Stimulated activated naive CD8-positive, alpha-beta T cell treated with anti-CD3 and anti-CD28 coated beads, Interleukin-15, Interleukin-2, amounts not matched to agents 100 U/mL and 50 U/mL, for 24 hours (primary cell): ENCODE data around the gene PEX10.

ENCODE experiments used
- ATAC-seq: fragments of 150-1000 bp; cut with Tn5 transposase; one replicate; pipeline ENCODE4 v1.10.0; 2021
- DNase-seq: peaks from one replicate; pipeline ENCODE4 v3.0.0; 2021

Gene PEX10

DNA sequence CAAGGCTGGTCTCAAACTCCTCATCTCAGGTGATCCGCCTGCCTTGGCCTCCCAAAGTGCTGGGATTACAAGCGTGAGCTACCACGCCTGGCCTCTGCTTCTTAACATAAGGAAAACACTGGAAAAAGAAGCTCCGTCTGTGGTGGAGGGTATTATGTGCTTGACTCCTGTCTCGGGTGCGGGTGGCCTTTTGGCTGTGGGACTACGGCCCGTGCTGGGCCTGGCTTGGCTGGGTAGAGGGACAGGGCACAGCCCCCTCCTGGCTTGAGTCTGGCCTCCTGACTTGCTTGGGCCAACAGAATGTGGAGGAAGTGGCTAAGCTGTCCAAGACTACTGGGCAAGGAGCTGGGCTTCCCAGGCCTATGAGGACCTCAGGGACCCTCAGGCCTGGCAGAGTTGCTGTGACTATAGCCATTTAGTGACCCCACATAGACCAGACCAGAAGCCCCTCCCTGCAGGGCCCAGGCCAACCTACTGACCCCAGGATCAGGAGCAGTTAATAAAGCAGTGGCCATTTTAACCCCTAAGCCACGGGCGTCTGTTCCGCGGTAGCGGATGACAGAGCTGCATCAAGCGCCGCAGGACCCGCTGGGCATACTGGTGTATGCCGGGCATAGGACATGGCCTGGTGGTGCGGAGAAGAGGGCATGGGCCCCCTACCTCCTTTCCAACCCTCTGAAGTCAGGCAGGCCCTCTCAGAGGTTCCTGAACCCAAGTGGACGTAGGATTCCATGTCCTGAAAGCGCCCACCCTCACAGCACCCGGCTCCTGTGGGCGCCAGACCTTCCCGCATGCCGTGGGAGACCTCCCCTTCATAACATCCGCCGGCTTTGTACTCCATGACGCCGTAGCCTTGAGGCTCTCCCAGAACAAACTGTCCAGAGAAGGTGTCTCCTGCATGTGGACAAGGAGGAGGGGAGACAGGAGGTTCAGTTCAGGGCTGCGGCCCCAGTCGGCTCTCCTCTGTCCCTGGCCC, 25.4 kb downstream of the PEX10 start:
- DNase-seq, result no peak
- ATAC-seq, result no peak

DNA sequence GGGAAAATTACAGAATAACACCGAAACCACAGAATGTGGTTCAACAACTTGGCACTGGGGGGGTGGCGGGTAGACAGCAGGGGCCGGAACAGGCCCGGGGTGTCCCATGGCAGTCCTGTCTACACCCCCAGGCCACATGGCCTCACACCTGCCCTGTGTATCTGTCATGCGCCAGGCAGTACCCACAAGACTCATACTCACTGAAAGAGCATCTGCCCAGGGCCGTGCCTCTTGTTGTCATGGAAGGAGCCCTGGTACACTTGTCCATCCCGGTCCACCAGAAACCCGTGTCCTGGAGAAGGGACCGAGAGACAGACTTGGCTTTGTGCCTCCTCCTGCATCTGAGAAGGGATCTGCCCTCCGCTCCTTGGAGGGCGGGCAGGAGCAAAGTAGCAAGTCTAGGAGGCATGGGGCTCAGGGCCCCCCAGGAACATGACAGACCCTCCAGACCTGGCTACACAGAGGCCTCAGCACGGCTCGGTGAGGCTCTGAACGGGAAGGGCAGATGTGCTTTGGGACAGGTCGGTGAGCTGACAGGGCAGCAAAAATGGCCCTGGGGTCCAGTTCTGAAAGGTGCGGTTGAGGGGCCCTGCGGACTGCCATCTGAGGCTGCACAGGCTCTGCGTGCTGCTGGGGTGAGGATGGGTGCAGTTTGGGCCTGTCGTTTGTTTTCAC, 26.6 kb downstream of the PEX10 start:
- no peak for DNase-seq
- no peak for ATAC-seq

DNA sequence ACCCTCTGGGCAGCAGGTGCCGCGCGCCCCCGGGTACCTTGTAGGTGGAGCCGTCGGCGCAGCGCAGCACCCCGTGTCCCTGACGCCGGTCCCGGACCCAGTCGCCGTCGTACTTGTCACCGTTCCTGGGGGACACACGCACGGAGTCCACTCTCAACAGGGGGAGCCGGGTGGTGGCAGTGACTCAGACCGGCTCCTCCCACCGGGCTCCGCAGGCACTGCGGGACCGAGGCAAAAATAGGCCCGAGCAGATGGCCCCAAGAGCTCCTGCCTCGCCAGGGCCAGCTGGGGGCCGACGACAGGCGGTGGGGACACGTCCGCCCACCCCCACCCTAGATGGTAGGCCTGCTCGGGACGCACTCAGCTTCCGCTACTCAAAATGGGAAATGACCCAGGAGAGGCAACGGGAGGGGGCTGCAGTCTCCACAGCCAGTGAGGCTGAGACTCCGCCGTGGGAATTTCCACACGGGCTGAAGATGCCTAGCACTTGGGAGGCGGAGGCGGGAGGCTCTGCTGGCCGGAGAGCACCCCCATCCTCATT, 27.4 kb downstream of the PEX10 start:
- no peak for DNase-seq

DNA sequence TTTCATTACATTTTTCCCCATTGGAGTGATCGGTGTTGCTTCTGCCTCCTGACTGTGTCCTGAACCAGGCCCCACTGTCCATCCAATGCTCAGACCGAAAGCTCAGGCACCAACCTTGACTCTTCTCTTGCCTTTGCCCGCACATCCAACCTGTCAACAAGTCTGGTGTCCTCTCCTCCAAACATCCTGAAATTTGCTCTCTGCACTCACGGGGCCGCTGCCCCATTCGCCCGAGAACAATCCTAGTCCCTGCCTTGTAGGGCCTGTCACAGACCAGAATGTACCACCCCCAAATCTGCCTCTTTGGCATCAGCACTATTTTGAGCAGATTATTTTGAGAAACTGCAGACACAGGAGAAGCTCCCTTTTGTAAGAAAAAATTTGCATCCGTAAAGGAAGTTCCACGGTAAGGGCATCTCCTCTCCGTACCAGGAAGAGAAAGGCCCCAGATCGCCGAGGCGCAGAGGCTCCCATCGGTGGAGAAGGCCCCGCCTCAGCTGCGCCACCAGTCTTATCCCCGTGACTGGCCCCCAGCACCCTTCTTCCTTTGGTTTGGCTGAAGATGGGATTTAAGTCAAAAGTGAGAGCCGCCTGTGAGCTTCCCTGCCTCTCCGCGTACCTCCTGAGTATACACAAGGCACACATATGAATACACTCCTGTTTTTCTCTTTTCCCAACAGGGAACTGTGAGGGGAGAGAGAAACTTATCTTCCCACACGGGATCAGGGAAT, 28.1 kb downstream of the PEX10 start:
- ATAC-seq (no peak), DNase-seq (no peak)

More for the DNA sequence above, 27.4 kb downstream of the PEX10 start:
- no peak for ATAC-seq

DNA sequence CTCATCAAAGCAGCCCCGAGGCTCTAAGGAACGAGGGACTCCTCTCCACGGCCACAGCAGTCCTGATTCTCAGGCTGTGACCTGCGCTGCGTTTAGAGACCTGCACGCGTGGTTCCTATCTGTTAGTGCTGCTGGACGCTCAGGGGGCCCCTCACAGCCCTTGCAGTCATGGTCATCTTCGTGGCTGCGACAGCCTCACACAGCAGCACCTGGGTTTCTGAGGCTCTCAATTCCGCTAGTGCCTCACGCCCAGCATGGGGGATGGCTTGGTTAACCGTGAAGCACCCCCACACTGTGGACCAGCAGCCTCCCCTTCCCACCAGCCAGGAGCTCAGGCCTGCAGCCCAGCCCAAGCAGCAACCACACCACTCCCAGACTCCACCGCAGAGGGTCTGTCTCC, 28.8 kb downstream of the PEX10 start:
- ATAC-seq (no peak), DNase-seq (no peak)

DNA sequence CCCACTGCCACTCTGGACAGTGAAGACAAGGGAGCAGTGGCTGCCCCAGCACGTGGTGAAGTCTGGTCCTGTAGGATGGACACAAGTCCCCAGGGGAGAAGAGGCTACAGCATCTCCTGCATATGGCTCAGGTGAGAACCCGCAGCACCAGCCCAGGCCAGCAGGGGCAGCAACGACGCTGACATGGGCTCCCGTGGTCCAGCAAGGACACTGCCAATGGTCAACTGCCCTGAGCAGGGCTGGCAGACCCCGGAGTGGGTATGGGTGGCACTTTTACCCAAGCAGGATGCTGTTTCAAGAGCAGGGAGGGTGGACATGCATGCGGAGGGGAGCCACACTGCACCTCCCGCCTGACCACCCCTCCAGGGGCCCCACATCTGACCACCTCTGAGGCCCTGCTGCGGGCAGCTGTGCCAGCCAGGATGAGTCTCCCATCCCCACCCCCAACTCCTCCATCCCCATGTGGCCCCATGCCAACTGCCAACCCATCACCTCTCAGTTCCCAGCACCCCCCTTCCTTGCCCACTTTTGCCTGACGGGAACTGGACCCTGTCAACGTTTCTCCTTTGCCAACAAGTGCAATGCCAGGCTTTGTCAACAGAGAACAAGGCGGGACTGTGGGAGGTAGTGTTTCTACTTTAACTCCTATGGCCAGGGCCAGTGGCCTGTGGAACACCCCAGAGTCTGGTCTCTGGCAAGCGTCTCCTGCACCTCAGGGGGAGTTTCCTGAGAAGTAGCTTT, 29.6 kb downstream of the PEX10 start:
- peak; percentile 53 for DNase-seq
- ATAC-seq, result no peak

DNA sequence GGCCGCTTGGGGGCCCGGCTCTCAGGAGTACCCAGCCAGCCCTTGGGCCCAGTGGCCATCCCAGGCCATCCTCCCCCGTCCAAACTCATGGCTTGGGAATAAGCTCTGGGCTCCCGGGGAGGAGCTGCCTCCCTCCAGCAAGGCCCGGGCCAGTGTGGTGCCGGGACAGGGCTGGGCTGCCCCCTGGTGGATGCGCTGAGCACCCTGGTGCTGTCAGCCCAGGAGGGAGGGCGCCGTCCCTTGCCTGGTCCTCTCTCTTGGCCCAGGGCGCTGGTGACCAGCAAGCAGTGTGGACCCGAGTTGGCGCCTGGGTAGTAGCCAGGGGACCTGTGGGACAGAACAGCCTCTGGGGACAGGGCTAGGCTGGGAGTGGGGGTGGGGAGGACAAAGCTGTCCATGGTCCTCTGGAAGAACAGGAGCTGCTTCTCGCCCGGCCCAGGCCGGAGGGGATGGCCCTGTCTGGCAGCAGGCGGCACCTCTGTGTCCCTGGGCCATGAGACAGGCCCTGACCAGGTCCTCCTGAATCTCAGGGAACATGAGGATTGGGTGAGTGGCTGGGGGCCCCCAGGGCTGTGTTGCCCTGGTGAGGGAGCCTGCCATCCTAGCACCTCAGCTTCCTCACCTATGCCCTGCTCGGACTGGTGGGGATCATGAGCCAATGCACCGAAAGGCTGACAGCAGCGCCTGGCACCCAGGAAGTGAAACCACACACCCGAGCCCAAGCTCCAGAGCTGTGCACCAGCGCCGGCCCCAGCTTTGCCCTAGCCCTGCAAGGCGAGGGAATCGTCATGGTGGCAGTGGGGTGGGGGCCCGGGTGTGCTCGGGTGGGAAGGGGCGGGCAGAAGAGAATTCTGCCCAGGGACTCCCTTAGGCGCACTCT, 30.4 kb downstream of the PEX10 start:
- peak; percentile 87 for ATAC-seq

DNA sequence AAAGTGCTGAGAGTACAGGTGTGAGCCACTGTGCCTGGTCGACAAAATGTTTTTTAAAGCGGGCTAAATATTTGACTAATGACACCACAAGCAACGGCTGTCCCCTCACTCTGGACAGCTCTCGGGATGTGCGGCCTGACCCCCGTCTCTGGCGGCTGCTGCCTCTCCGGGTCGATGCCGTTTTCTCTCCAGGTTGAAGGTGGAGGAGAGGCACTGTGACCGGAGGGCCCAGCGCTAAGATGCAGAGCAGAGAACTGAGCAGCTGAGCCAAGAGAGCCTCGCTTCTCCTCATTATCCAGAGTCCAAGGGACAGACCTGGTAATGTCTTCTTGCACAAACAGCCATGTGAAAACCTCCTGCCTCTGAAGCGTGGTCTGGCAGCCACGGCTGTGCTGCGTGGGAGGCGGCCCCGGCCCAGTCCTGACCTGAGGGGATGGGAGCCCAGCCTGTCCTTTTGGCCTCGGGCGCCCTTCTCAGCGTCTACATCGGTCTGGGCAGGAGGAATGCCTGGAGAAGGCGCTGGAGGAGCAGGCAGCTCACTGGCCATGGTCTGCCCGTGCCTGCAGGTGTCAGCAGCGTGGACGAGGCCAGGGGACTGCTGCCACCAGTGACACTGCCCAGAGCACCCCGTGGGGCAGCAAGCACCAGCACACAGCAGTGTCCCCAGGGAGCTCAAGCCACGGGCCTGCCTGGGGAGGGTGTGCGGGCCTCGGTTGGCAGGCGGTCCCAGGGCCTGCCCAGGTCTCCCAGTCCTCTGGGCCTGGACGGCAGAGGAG, 31.4 kb downstream of the PEX10 start:
- DNase-seq (no peak), ATAC-seq (no peak)

More for the DNA sequence above, 30.4 kb downstream of the PEX10 start:
- peak; percentile 87 for DNase-seq

DNA sequence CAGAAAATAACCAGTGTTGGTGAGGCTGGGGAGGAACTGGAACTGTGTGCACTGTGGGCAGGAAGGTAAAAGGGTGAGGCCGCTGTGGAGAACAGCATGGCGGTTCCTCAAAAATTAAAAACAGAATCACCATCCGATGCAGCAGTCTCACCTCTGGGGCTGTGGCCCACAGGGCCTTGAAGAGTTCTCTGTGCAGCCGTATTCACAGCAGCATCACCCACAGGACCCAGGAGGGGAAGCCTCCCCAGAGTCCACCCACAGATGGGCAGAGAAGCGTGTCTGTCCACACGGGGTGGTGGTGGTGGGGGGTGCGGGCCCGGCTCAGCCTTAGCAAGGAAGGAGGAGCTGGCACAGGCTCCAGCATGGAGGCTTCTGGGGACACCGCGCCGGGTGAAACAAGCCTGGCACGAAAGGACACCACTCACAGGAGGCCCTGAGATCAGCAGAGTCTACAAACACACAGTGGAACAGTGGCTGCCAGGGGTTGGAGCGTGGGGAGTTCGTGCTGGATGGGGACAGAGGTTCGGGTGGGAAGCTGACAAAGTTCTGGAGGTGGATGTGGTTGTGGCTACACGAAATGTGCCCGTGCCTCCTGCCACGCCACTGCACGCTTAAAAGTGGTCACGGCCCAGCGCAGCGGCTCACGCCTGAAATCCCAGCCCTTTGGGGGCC, 32.5 kb downstream of the PEX10 start:
- DNase-seq (no peak), ATAC-seq (no peak)

DNA sequence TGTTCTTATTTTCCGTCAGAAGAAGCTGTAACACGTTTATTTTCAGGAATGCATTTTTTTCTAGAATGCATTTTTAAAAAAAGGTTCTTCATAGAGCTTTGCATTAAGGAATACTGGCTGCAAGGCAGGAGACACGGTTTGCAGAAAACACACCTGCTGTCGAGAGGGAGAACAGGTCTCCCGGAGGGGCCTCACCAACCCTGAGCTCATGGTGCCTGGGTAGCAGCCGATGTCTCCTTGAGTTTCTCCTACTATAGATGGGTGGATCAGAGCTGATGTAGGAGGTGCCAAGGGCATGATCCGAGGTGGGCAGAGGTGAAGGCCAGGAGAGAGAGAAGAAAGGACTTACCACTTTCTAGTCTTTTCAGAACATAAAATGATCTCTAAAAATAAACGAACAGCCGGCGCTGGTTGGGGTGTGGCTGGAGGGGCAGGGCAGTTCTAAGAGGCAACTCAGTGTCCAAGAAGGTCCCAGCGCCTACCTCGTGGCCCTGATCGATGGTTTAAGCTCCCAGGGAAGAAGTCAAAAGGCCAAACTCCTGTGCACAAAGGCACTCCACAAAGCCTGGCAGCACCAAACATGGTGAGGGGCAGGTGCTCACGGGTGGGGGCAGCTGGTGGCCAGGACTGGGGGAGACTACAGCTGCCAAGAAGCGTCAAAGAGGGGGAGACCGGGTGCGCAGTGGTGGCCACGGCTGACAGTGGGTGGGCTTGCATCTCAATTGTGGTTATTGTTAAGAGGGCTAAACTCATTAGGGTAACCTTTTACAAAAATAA, 33.2 kb downstream of the PEX10 start:
- no peak for ATAC-seq
- DNase-seq, result no peak

DNA sequence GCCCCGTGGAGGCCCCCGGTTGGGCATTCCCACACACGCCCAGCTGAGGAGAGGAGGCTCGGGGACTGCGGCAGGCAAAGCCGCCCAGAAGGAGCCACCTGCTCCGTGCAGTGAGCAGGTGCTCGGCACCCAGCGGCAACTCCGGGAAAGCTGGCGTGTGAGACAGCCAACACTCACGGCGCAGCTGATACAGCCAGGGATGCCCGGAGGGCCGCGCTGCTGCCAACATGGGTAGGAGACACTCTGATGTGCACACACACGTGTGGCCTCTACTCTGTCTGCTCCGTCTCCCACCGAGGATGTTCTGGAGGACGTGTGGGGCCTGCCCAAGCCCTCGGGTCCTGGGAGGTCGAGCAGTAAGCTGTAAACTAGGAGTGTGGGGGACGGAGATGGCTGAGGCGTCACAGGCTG, 33.9 kb downstream of the PEX10 start:
- ATAC-seq, result no peak
- no peak for DNase-seq

DNA sequence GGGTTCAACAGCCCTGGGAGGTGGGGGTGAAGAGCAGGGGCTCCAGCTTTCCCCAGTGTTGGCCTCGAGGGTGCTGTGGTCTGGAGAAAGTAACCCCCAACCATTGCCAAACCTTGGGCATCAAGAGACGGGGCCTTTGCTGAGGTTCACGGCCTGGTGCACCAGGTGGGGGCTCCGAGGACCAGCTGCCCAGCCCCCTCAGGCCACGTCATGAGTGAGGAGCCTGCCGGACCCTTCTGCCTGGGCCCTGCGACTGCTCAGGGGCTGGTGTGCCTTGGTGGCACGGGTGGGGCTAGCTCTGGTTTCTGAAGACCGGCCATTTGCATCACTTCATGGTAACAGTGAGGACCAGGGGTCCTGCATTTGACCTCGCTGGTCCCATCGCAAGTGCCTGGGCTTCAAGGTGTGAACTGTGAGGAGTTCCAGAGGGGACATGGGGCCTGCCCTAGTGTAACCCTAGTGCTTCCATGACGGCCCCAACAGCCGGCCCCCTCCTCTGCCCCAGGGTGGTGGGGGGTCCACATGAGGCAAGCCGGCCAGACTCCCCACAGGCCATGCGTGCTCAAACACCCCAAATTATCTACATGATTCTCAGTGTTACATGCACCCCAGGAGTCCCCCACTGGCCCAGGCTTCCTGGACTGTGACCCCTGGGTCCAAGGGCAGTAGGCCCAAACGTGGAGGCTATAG, 34.5 kb downstream of the PEX10 start:
- no peak for ATAC-seq
- DNase-seq, result no peak

DNA sequence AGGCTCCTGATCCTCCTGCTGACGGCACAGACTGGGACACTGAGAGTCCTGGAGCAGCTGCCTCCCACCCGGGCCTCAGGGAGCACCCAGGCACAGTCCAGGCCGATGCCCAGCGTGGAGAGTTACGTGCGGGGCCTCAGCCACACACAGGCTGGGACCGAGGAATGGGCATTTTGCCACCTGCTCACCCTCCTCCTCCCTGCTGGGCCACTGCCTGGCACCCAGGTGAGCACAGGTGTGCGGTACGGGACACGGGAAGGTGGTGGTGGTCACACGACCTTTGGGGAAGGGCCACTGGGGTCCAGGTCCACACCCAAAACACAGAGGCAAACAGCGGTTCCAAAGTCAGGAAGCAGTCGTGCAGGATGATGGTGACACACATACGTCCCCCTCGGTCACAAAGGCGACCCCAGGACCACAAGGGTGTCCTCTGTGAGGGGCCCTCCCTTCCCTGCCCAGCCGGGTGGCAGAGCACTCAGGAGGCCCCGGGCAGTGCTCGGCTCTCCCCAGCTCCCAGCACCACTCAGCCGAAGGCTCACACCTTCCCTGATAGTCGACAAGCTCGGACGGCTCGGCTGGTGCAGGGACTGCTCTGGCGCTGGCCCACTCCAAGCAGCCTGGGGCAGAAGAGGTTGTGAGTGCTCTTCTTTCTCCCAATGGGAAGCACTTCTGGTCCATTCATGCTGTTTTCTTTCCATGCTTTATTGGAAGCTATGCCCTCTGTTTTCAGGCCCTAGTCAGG, 35.3 kb downstream of the PEX10 start:
- DNase-seq (no peak), ATAC-seq (no peak)

DNA sequence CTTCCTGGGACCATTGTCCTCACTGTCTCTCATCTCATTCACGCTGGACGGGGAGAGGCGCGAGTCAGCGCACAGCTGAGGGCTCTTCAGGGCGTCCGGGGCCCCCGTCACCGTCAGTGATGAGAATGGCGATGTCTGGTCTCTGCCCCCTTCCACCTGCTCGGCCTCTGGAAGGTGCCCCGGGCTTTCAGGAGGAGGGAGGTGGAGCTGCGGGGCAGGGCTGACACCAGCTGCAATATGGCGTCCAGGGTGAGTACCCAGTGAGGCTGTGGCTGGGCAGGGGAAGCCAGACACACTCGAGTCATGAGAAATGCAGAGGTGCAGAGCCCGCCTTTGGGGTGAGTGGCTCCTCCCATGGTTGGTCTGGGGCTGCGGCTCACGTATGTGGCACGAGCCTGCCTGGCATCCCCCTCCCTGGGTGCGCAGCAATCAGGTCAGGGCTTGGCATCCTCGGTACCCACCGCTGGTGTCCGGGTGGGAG, 36.1 kb downstream of the PEX10 start:
- no peak for DNase-seq
- no peak for ATAC-seq

DNA sequence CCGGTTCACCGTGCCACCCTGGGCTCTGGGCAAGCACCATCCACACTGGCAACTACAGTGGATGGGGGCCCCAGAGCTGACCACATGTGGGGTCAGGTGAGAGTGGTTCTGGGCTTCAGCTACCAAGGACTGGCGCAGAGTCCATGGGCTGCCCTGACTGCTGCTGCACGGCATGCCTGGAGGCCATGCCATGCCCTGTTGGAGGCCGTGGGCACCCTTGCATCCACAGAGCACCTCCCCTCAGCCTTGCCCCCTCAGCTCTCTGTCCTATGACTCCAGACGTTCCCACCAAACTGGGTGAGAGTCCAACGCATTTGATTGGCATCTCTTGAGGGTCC, 36.5 kb downstream of the PEX10 start:
- ATAC-seq, result no peak
- no peak for DNase-seq

DNA sequence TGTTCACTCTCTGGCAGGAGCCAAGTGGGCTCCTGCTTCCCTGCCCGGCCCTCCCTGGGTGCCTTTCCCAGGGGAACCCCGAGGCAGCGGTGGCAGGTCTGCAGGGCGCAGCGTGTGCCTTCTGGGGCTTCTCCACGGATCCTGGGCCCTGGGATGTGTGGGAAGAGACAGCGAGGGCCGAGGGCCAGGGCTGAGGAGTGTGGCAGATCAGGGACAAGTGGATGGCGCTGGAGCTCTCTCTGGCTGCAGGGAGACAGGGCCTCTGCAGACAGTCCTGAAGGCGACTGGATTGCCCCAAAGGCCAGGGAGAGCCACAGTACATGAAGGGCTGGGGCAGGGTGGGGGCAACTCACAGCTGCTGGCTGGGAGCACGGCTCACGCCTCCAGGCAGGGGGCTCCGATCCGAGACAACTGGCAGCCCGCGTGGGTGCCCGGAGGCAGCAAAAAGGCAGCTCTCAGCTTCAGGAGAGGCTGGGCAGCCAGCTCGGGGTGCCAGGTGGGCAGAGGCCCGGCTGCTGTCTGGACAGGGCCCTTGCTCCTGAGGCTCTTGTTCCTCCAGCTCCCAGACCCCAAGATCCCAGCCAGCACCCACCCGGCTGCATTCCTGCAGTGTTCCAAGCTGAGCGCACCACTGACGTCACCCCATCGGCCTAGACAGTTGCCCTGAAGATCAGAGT, 37.0 kb downstream of the PEX10 start:
- ATAC-seq (no peak), DNase-seq (no peak)
